Fibroblast of villous mesenchyme (primary cell): ENCODE data around the gene ATP1A1. TPM values are rescaled to one million over a fixed set of nuclear protein-coding genes. Genes with fewer than 3 reads are reported as not detected.
A peak's percentile ranks its signal among the peaks of the same experiment; 100 is the strongest.

Experiments
- DNase-seq: peaks from one replicate; pipeline ENCODE4 v3.0.0-alpha.2; 2010; ENCODE audit warnings: low read depth
- H3K4me3 ChIP-seq: 2 replicates; pipeline ENCODE4 v1.5.1; 2011; ENCODE audit warnings: low read depth, mild to moderate bottlenecking, low read length
- CTCF ChIP-seq: IDR thresholded peaks from 2 replicates; pipeline ENCODE4 v1.5.1; 2012; ENCODE audit warnings: low read depth, mild to moderate bottlenecking, low read length; ENCODE audit not compliant: insufficient read depth
- total RNA-seq: library from RNA; depleted of rRNA; stranded (reverse); fragments of >200 nt; gene quantifications from 2 replicates; pipeline ENCODE4 v1.2.3, GENCODE V29; 2012

Gene ATP1A1
- total RNA-seq, 1 donor = 107 TPM

- DNase-seq = no peak
- TF ChIP-seq CTCF = no peak
- H3K4me3 ChIP-seq = no peak overlapping the region
Observed at GRCh38 chr1:116432655-116433265, 59.7 kb downstream of the ATP1A1 start.

GRCh38 chr1:116433275-116434257, 60.5 kb downstream of the ATP1A1 start:
- H3K4me3 ChIP-seq = no peak overlapping the region
- no peak for TF ChIP-seq CTCF
- peak; percentile 4 for DNase-seq

- H3K4me3 ChIP-seq = no peak overlapping the region
- DNase-seq = no peak
- no peak for TF ChIP-seq CTCF
Observed at GRCh38 chr1:116434849-116435248, 61.8 kb downstream of the ATP1A1 start.

GRCh38 chr1:116435806-116436610, 63.0 kb downstream of the ATP1A1 start:
- no peak overlapping the region for H3K4me3 ChIP-seq
- TF ChIP-seq CTCF = no peak
- no peak for DNase-seq

- no peak for TF ChIP-seq CTCF
Observed at GRCh38 chr1:116436611-116436970, 63.5 kb downstream of the ATP1A1 start.

GRCh38 chr1:116439701-116440100, 66.7 kb downstream of the ATP1A1 start:
- no peak for DNase-seq
- H3K4me3 ChIP-seq = no peak overlapping the region
- no peak for TF ChIP-seq CTCF

More at GRCh38 chr1:116436611-116436970, 63.5 kb downstream of the ATP1A1 start:
- DNase-seq = no peak
- no peak overlapping the region for H3K4me3 ChIP-seq
